ENCODE measurements around the gene MAP3K5.
A peak's percentile ranks its signal among the peaks of the same experiment; 100 is the strongest.

Gene MAP3K5

DNA sequence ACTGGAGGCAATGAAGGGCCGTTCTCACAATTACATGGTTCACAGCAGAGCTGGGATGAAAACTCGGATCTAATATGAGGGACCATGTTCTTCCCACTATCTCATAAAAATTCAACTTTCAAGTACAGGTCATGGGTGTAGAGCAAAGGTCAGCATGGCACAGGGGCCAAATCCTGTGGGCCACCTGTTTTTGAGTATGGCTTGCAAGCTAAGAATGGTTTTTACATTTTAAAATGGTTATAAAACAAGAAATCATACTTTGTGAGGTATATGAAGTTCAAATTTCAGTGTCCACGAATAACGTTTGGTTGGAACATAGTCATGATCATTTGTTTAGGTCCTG is 4.6 kb downstream of the MAP3K5 start:
- DNase-seq (ENCODE audit: insufficient read length, low spot score) = no peak
- FAIRE-seq = no peak
- TF ChIP-seq POLR2A (IDR thresholded peaks at IDR 0.05; ENCODE audit: low read depth, low read length) = no peak

DNA sequence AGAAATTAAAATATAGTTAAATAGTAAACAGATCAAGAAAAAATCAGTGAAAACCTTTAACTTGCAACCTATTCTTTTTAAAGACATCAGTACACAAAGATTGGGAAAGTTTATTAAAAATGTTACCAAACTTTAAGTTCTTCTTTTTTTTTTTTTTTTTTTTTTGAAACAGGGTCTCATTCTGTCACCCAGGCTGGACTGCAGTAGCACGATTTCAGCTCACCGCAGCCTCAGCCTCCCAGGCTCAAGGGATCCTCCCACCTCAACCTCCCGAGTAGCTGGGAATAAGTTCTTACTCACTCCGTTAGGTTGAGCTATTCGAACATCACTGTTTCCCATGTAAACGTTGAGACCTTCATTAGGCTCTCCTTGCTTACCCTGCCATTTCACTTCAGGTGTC is 5.6 kb downstream of the MAP3K5 start:
- no peak for TF ChIP-seq POLR2A (IDR thresholded peaks at IDR 0.05; ENCODE audit: low read depth, low read length)
- DNase-seq (ENCODE audit: insufficient read length, low spot score) = no peak
- FAIRE-seq = no peak

DNA sequence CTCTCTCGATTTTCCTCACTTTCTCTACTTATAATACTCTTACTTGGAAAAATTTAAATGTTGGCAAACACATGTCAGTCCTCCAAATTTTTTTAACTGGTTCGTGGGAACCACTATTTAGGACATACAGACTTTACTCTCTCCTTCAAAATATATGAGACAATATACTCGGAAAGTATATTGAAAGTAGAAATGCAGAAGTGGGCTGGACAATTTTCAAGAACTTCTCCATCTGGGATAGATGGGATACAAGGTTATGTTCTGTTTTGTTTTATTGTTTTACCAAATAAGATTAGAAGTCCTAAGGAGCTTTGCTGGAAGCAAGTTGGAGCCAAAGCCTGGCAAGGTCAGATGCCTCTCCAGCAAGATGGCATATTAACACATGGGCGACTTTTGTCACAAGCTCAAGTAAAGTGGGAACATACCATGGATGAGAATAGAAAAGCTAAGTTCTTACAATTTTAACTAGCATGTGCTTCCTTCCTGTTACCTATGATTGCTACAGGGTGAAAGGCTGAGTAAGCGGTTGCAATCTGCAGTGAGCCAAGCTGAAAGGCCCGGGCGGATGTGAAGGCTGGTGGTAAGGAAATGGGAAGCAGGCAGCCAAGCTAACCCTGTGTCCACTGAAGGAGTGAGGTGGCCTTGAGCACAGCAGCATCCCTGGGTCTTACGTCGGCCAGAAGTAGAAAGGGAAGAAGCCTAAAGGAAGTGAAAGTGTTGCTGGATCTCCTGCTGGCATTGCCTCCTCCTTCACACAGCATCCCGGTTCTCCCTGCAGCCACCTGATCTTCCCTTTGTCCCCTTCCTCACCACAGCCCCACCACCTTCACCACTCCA is 7.1 kb downstream of the MAP3K5 start:
- FAIRE-seq = no peak
- no peak for TF ChIP-seq POLR2A (IDR thresholded peaks at IDR 0.05; ENCODE audit: low read depth, low read length)
- no peak for DNase-seq (ENCODE audit: insufficient read length, low spot score)

DNA sequence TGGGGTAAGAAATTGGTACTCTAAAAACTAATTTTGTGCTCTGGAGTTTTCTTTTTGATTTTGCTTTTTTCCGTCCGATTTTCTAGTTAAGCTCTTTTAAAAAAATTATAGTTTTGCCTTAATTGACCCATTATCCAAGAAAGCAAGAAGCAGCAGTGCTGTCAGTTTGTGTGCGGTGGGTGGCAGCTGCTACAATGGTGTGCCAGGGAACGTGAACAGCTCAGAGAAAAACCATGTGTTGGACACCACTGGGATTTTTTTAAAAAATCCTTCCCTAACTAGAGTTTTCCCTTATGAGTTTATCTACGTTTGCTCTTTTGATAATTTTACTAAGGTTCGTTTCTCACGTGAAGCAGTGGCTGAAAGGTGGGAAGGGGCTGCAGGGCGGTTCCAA is 8.0 kb downstream of the MAP3K5 start:
- FAIRE-seq = no peak
- DNase-seq (ENCODE audit: insufficient read length, low spot score) = no peak
- no peak for TF ChIP-seq POLR2A (IDR thresholded peaks at IDR 0.05; ENCODE audit: low read depth, low read length)

DNA sequence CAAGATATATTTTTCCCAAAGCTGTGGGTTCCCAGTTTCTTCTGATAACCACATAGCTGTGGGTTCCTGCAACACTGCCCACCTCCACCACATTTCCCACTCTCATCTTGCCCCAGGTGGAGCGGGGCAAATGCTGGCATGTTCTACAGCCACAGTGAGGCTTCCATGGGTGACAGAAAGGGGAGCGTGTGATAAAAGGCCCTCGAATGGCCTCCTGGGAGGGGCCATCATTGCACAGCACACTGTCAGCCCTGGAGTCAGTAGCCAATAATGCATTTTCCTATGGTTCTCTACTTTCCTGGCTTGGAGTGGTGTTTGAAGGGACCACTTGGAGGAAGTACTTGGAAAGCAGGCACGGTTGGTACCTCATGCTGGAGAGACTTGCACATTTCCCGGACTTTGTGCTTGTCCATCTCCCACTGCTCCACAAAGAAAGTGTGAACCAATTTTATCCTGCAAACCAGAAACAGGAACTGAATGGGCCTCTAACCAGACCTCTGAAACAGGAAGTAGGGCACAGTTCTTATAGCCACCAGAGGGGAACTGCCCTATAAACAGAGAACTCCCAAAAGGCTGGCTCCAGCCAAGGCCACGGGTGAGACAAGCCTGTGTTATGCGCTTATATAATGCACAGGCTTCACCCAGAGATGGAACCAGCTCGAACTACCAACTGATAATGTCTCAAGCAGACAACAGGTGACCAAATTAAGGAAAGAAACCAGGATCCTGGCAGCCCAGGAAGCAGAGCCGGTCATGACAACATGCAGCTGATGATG is 8.6 kb downstream of the MAP3K5 start:
- DNase-seq (ENCODE audit: insufficient read length, low spot score) = no peak
- TF ChIP-seq POLR2A (IDR thresholded peaks at IDR 0.05; ENCODE audit: low read depth, low read length) = no peak
- FAIRE-seq = no peak

DNA sequence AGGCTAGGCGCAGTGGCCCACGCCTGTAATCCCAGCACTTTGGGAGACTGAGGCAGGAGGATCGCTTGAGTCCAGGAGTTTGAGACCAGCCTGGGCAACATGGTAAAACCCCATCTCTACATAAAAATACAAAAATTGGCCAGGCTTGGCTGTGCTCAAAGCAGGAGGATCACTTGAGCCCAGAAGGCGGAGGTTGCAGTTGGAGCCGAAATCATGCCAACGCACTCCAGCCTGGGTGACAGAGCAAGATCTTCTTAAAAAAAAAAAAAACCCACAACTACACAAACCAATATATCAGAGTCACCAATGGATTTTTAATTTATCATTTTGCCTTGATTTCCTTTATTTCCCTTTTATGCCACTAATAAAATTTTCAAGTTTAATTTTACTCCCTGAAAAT is 9.3 kb downstream of the MAP3K5 start:
- no peak for FAIRE-seq
- no peak for TF ChIP-seq POLR2A (IDR thresholded peaks at IDR 0.05; ENCODE audit: low read depth, low read length)

DNA sequence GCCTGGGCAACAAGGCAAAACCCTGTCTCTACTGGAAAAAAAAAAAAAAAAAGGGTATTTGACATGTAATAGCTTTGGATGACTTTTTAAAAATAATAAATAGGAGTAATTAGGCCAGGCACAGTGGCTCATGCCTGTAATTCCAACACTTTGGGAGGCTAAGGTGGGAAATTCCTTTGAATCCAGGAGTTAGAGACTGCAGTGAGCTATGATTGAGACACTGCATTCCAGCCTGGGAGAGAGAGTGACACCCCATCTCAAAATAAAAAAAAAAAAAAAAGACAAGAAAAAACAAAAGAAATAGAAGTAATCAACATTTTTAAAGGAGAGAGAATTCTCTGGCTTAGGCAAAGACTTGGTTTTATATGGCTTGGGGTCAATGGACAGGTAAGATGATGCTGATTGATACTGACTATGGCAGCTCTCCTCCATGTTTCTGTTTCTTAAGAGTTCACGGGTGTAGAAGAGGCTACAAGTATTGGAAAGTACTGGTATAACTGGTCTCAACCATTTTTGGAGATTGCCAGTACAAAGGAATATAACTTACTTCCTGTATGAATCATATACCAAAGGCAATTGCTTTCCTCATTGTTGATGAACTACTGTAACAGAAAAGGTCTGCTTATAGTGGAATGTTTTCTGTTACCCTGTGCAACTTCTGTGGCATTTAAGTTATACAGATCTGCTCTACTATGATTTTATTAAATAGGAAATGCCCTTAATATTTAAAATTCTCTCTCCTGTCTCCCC is 10.1 kb downstream of the MAP3K5 start:
- TF ChIP-seq POLR2A (IDR thresholded peaks at IDR 0.05; ENCODE audit: low read depth, low read length) = no peak
- no peak for FAIRE-seq
- DNase-seq (ENCODE audit: insufficient read length, low spot score) = peak; percentile 17

More for the DNA sequence above, 9.3 kb downstream of the MAP3K5 start:
- no peak for DNase-seq (ENCODE audit: insufficient read length, low spot score)

DNA sequence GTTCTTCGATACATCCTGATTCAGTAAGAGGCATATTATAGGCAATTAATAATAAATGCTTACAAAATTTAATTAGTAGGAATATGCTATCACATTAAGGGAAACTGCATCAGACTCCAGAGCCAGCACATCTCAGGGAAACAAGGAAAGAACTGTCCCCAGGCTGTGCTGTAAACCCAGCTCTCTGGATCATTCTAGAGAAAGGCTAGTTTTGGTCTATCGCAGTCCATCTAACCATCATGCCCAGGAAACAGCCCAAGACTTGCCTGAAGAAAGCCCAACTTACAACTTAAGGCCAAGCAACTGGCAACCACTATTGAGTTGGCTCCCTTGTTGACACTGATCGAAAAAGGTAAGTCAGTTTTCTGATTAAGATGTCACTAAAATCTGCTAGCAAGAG is 11.3 kb downstream of the MAP3K5 start:
- FAIRE-seq (no peak), DNase-seq (ENCODE audit: insufficient read length, low spot score) (no peak)
- TF ChIP-seq POLR2A (IDR thresholded peaks at IDR 0.05; ENCODE audit: low read depth, low read length) = no peak

DNA sequence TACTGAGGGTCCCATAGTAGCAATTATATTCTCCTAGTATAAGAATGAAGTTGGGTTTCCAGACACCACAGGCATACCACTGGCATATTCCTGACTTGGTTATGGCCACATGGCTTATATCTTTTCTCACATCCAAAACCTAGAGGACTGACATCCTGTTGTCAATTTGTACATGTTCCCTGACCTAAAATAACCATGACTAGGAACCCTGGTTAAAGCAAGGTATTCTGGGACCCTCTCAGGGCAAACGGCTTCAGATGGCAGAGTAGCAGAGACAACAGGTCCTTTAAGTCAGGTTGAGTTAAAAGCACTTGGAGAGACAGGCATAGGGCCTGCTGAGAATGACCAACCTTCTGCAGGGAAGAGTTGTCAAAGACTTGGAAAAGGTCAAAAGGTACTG is 12.6 kb downstream of the MAP3K5 start:
- FAIRE-seq (no peak), DNase-seq (ENCODE audit: insufficient read length, low spot score) (no peak)
- TF ChIP-seq POLR2A (IDR thresholded peaks at IDR 0.05; ENCODE audit: low read depth, low read length) = no peak

DNA sequence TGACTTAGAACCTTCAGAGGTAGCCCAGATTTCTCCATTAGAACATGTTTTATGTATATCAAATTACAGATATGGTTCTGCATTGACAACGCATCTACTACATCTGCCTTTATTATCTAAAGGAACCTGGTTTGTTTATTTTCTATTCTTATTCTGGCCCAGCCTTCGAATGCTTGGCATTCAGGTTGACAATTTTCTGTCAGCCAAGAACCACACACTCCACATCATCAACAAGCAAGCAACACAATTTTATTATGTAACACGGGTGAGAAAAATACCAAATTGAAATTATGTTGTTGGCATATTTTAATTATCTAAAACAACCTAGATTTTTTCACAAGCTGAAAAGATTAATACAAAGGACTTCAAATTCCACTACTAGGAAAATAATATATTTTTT is 14.6 kb downstream of the MAP3K5 start:
- no peak for FAIRE-seq
- no peak for TF ChIP-seq POLR2A (IDR thresholded peaks at IDR 0.05; ENCODE audit: low read depth, low read length)
- DNase-seq (ENCODE audit: insufficient read length, low spot score) = no peak

DNA sequence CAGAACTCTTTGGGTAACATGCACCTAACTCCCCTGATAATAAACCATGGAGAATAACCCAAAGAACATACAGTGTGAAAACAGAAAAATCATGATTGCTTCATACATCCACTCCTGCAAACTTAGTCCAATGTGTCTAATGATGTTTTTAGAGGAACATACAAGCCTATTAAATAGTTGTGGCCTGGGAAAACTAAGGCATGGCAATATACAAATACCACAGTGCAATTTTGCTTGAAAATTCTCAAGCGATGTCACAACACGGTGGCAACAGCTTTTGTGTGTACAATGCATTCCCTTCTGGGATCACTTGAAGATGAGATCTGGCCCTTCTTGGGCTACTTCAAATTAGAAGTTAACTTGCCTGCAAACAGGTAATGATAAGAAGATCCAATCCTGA is 16.7 kb downstream of the MAP3K5 start:
- FAIRE-seq (no peak), DNase-seq (ENCODE audit: insufficient read length, low spot score) (no peak)
- no peak for TF ChIP-seq POLR2A (IDR thresholded peaks at IDR 0.05; ENCODE audit: low read depth, low read length)

DNA sequence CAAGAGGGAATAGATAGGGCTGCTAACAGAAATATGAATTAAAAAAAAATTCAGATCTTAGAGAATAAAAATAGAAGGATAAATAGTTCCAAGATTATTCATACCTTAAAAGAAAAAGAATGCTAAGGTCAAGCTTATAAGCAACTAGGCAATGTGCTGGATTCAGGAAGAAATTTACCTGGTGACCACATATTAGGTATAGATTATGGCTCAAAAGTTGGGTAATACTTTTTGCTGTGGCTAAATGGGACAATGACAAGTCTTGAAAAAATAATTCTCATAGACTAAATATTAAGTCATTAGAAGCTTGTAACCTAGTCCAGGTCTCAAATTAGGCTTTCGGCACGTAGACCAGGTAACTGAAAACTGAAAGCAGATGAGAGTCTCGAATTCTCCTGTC is 17.2 kb downstream of the MAP3K5 start:
- FAIRE-seq = no peak
- no peak for TF ChIP-seq POLR2A (IDR thresholded peaks at IDR 0.05; ENCODE audit: low read depth, low read length)
- no peak for DNase-seq (ENCODE audit: insufficient read length, low spot score)

DNA sequence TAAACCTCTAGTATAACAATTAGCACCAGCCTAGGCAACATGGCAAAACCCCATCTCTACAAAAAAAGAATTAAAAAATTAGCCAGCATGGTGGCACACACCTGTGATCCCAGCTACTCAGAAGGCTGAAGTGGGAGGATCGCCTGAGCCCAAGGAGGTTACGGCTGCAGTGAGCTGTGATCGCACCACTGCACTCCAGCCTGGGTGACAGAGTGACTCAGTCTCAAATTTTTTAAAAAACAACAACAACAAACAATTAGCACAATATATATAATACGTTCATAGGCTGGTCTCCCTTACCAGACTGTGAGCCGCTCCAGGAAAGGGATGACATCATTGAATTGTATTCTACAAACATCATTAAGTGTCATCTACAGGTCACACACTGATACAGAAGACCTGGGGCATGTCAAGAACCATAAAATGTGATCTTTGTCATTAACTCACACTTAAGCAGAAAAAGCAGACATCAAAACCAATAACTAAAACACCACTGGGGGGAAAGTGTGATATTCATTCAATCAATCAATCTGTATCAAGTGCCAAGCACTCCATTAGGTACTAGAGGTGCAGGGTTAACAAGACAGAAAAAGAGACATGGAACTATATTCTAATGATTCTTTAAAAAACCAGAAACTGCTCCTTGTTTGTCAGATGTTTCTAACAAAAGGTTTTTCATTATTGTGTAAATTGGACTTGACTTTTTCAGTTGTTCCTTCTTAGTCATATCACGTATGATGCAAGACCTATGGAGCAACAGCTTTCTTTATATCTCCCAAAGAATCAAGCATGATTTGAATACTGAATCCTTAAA is 17.8 kb downstream of the MAP3K5 start:
- no peak for TF ChIP-seq POLR2A (IDR thresholded peaks at IDR 0.05; ENCODE audit: low read depth, low read length)
- FAIRE-seq (no peak), DNase-seq (ENCODE audit: insufficient read length, low spot score) (no peak)

DNA sequence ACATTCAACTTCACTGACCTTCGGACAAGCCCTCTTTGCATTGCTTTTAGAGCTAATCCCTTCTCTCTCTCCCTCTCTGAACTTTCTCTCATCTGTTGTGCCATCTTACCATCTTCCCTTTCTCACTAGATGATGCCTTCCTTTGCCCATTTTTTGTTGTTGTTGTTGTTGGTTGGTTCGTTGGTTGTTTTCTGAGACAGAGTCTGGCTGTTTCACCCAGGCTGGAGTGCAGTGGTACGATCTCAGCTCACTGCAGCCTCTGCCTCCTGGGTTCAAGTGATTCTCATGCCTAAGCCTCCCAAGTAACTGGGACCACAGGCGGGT is 18.8 kb downstream of the MAP3K5 start:
- FAIRE-seq (no peak), DNase-seq (ENCODE audit: insufficient read length, low spot score) (no peak)
- no peak for TF ChIP-seq POLR2A (IDR thresholded peaks at IDR 0.05; ENCODE audit: low read depth, low read length)

Measured in H54 (cell line).